Gastrocnemius medialis (tissue), 4 donors: Measurements from ENCODE around the gene CRK.
"Not testable (repeated sequence)": the region's sequence is repeated elsewhere in the genome, so short reads cannot be mapped to it uniquely, and the experiment has no call there.

Experiments
- CTCF ChIP-seq, 5 experiments: fragments of 450-650 bp in 3 of 5; fragments of 200-600 bp in 2 of 5; sonication (generic) in 2 of 5; IDR thresholded peaks in 4 of 5; conservative IDR thresholded peaks in 1 of 5; 1 replicate in 4 of 5; 2 replicates in 1 of 5; pipeline ENCODE4 v1.5.1; 2016 to 2019; ENCODE audit warnings: antibody characterized with exemption in 5 of 5, mild to moderate bottlenecking in 3 of 5, moderate library complexity in 3 of 5
- POLR2A ChIP-seq, 2 donors: fragments of 450-650 bp; IDR thresholded peaks; one replicate each; pipeline ENCODE4 v1.6.1; 2017; ENCODE audit warnings: antibody characterized with exemption in 2 of 2, mild to moderate bottlenecking in 2 of 2, moderate library complexity in 2 of 2

- not testable (repeated sequence) for TF ChIP-seq CTCF (IDR thresholded peaks at IDR 0.05 in 4 of 5, conservative IDR thresholded peaks at IDR 0.05 in 1 of 5); POLR2A (IDR thresholded peaks at IDR 0.05)
Measured at GRCh38 chr17:1386675-1387190, 69.3 kb downstream of the CRK start.
